GM21526 (cell line): ENCODE results near the gene TBCC.
"Not testable (repeated sequence)": the region's sequence is repeated elsewhere in the genome, so short reads cannot be mapped to it uniquely, and the experiment has no call there.

Experiments
- ATAC-seq: cut with Tn5 transposase; IDR thresholded peaks from one replicate; pipeline ENCODE4 v1.9.1; 2021; ENCODE audit warnings: moderate library complexity; ENCODE audit not compliant: unreplicated experiment, low FRiP score

TBCC gene

GRCh38 chr6:42740725-42741124, 5.2 kb downstream of the TBCC start:
- ATAC-seq = no peak

DNA sequence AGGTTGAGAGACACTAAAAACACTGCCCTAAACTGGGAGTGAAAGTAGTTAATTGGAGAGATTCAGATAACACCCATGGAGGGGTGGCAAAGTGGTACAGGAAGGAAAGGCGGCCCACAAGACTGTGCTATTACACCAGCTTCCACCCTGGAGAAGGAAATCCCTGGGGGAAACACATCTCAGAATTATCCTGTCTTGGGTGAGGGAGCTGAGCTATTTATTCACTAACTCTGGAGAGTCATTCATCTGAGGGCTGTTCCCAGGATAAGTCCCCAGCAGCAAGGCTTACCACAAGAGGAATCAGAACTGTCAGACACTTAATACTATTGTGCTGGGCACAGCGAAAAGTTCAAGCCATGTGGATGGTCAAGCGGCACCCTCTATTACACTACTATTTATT, 9.9 kb downstream of the TBCC start:
- no peak for ATAC-seq

DNA sequence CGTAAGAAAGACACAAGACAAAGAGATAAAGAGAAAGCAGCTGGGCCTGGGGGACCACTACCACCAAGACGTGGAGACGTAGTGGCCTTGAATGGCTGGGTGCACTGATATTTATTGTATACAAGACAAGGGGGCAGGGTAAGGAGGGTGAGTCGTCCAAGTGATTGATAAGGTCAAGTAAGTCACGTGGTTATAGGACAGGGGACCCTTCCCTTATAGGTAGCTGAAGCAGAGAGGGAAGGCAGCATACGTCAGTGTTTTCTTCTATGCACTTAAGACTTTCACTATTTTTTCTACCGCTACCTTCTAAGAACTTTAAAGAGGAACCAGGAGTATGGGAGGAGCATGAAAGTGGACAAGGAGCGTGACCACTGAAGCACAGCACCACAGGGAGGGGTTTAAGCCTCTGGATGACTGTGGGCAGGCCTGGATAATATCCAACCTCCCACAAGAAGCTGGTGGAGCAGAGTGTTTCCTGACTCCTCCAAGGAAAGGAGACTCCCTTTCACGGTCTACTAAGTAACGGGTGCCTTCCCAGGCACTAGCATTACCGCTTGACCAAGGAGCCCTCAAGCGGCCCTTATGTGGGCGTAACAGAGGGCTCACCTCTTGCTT, 11.9 kb downstream of the TBCC start:
- not testable (repeated sequence) for ATAC-seq

DNA sequence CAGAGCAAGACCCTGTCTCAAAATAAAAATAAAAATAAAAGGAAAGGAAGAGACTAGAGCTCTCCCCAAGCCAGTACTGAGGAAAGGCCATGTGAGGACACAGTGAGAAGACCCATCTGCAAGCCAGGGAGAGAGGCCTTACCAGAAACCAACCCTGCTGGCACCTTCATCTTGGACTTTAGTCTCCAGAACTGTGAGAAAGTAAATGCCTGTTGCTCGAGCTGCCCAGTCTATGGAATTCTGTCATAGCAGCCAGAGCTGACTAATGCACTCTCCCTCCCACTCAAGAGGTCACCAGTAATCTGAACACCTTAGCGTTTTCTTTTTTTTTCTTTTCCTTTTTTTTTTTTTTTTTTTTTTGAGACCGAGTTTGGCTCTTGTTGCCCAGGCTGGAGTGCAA, 16.2 kb downstream of the TBCC start:
- no peak for ATAC-seq

DNA sequence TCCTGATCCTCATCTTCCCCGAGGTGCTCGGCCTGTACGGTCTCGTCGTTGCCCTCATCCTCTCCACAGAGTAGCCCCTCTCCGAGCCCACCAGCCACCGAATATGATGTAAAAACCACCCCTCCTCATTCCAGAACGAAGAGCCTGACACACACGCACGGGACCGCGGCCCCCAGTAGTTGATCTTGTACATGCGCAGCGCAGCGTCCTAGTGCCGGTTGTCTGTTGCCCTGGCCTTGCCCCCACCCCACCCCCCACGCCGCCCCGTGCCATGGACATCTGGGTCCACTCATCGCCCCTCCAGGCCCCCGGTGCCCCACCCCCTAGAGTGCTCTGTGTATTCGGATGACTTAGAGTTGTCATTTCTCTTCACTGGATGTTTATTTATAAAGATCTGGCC, 18.3 kb downstream of the TBCC start:
- ATAC-seq = no peak

DNA sequence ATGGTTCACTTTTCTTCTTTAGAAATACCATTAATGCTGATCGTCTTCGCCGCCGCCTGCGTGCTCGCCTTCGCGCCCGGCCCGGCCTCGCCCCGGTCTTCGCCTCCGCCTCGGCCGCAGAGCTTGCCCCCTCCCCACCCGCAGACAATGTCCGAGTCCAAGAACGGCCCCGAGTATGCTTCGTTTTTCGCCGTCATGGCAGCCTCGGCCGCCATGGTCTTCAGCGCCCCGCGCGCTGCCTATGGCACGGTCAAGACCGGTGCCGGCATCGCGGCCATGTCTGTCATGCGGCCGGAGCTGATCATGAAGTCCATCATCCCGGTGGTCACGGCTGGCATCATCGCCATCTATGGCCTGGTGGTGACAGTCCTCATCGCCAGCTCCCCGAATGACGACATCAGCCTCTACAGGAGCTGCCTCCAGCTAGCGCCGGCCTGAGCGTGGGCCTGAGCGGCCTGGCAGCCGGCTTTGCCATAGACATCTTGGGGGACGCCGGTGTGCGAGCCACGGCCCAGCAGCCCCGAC, 18.8 kb downstream of the TBCC start:
- ATAC-seq = no peak

- peak; percentile 59 for ATAC-seq
Measured at GRCh38 chr6:42726485-42727086, 19.3 kb downstream of the TBCC start.

- no peak for ATAC-seq
Measured at GRCh38 chr6:42726026-42726425, 19.9 kb downstream of the TBCC start.

GRCh38 chr6:42724825-42725224, 21.1 kb downstream of the TBCC start:
- no peak for ATAC-seq

- no peak for ATAC-seq
Measured at GRCh38 chr6:42722497-42722896, 23.4 kb downstream of the TBCC start, which contains the start of gene PRPH2. Gene PRPH2, minus strand, starts transcription at chr6:42722597. Its CDS starts 263 bp downstream, at chr6:42722334.

DNA sequence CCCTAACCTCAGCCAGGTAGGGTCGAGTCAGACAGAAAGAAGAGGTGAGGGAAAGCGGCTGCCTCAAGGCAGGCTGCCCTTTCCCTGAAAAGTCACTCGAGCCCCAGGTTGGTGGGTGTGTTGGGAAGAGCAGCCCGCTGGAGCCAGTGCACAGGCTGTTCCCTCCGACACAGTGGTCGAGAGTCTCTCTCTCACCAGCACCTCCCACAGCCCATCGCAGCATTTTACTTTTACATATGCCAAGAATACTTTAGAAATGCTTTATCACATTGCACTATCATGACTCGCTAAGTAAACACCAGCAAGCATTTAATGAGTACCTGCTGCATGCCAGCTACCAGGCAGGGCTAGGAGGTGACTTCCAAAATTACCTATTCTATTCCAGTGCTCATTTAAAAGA, 25.2 kb downstream of the TBCC start:
- ATAC-seq = no peak

- ATAC-seq = no peak
Measured at GRCh38 chr6:42715871-42716270, 30.0 kb downstream of the TBCC start.

- ATAC-seq = no peak
Measured at GRCh38 chr6:42714098-42714761, 31.7 kb downstream of the TBCC start.

DNA sequence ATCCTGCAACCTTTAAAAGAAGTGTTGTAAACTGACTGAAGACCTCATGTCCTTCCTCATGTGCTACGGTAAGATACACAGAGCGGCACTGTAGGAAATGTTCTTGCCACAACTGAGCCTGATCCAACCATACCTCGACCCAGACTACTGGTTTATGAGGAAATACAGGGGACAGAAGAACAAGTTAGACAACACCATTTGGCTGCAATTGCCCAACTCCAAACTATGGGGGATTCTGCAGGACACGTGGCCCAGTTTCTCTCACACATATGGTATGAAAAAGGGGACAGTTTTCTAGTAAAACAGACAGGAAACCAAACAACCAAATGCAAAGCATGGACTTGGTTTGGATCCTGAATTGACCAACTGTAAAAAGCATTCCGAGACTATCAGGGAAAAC, 34.0 kb downstream of the TBCC start:
- no peak for ATAC-seq

- ATAC-seq = no peak
Measured at GRCh38 chr6:42710316-42710715, 35.6 kb downstream of the TBCC start.

DNA sequence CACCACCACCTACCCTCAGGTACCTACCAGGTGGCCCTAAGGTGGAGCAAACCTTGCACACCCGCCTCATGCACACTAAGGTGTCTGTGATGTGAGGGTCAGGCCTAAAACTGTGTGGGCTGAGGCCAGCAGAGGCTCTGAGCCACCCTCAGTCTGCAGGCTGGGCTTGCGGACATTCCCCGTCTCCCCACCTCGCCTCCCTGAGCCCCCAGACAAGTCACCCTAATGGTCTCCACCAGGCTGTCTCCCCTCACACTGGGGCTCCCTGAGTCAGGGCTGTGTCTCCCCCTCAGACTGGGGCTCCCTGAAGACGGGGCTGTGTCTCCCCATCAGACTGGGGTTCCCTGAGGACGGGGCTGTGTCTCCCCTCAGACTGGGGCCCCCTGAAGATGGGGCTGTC, 36.0 kb downstream of the TBCC start:
- no peak for ATAC-seq

DNA sequence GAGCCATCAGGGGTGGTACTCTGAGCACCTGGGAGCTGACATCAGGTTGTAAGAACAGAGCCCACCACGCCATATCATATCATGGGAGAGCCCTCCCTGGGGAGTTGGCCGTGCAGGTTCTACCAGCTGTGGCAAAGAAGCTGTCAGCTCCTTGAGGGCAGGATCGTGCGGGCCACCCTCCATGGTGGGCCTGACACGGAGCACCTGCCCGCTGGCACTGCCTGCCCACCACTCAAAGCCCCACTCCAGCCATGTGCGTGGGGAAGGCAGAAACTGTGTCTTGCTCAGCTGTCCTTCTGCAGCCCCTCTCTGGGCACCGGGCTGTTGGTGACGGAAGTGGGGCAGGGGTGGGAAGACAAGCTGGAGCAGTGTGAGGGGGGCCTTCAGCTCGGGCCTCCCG, 37.8 kb downstream of the TBCC start:
- ATAC-seq = no peak

DNA sequence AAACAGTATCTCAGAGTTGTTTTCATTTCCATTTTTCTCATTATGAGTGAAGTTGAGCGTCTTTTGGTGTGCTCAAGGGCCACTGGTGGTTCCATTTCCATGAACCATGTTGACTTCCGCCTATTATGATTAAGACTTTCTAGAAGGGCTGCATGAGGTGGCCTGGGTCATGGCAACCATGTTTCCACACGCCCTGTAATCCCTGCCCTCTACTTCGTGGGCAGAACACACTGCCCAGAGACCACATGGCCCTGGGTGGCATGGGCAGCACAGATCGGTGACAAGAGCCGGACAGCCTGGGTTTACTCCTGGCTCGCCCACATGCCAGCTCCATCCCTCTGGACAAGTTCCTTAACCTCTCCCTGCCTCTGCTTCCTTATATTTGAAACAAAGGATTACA, 38.3 kb downstream of the TBCC start:
- ATAC-seq = no peak

- ATAC-seq = no peak
Measured at GRCh38 chr6:42704937-42705374, 40.9 kb downstream of the TBCC start.

- ATAC-seq = no peak
Measured at GRCh38 chr6:42704251-42704936, 41.5 kb downstream of the TBCC start.

DNA sequence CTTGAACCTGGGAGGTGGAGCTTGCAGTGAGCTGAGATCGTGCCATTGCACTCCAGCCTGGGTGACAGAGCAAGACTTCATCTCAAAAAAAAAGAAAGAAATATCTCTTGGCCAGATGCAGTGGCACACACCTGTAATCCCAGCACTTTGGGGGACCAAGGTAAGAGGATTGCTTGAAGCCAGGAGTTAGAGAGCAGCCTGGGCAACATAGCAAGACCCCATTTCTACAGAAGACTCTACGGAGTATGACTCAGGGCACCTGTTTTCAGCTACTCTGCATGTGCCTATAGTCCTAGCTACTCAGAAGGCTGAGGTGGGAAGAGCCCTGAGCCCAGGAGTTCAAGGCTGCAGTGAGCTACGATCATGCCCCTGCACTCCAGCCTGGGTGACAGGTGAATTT, 43.1 kb downstream of the TBCC start:
- ATAC-seq = not testable (repeated sequence)
